ENCODE data around the gene UBE2G2. TPM values are rescaled to one million over a fixed set of nuclear protein-coding genes. Genes with fewer than 3 reads are reported as not detected.
A peak's percentile ranks its signal among the peaks of the same experiment; 100 is the strongest.

Gene UBE2G2
- 122 and 147 TPM in 2 replicates for total RNA-seq (2022)
- Bru-seq, nascent RNA = percentile 93 among the genes with signal in this experiment
- BruChase-seq, experiment 1, labeled RNA remaining after a 6-hour chase = percentile 97 among the genes with signal in this experiment
- BruChase-seq, experiment 2, labeled RNA remaining after a 2-hour chase = percentile 96 among the genes with signal in this experiment
- long read RNA-seq, full-length matches to known transcripts = 102 of 199 reads
- long read RNA-seq, partial matches to known transcripts = 4 of 199 reads
- long read RNA-seq, other reads (novel, unspliced or antisense) = 93 of 199 reads

- no peak for TF ChIP-seq CTCF (IDR thresholded peaks at IDR 0.05; ENCODE audit: unreplicated experiment)
- CTCF ChIA-PET = interaction anchor here (0.7 to 4.6 kb wide), 26 partner anchors 8 to 338 kb away, joined by 3 to 48 read pairs (median 6); partner anchors contain the start of genes KRTAP12-2 and SLX9
- intact Hi-C loops (cut with micrococcal nuclease) = loop anchor here (1.0 to 2.0 kb wide), 4 partner anchors 45 to 327 kb away; no protein-coding TSS in a partner anchor
- POLR2A ChIA-PET = interaction anchor here (0.6 to 5.4 kb wide), 25 partner anchors 8 to 1177 kb away, joined by 3 to 161 read pairs (median 4); partner anchors contain the start of genes PTTG1IP, SLX9 and SUMO3
- Mint-ChIP-seq H3K27me3 (ENCODE audit: insufficient read depth, unreplicated experiment) (no peaks in the 10 kb centered on the region), H3K27ac (ENCODE audit: low read depth, unreplicated experiment) (peak within 1 kb of the TSS; percentile 80), H3K36me3 (ENCODE audit: insufficient read depth, unreplicated experiment) (peaks cover 54% of the 10 kb centered on the region), H3K9me3 (ENCODE audit: unreplicated experiment) (no peaks in the 10 kb centered on the region), H3K4me1 (ENCODE audit: insufficient read depth, unreplicated experiment) (peaks cover 28% of the 10 kb centered on the region), H3K4me3 (ENCODE audit: unreplicated experiment) (peak within 1 kb of the TSS; percentile 89)
- BruUV-seq (replicated peaks) = TSS peak; percentile 54
- DNase-seq (ENCODE audit: unreplicated experiment) = peak; percentile 74
Measured at GRCh38 chr21:44801468-44802395, at the start of gene UBE2G2. UBE2G2 (minus strand) TSS chr21:44801820; CDS start chr21:44801748, 72 bp downstream.

- Mint-ChIP-seq H3K4me1 (ENCODE audit: insufficient read depth, unreplicated experiment) (no peaks in the 10 kb centered on the region), H3K36me3 (ENCODE audit: insufficient read depth, unreplicated experiment) (peaks cover 94% of the 10 kb centered on the region), H3K4me3 (ENCODE audit: unreplicated experiment) (no peak overlapping the region), H3K27ac (ENCODE audit: low read depth, unreplicated experiment) (no peak overlapping the region), H3K27me3 (ENCODE audit: insufficient read depth, unreplicated experiment) (no peaks in the 10 kb centered on the region), H3K9me3 (ENCODE audit: unreplicated experiment) (no peaks in the 10 kb centered on the region)
- CTCF ChIA-PET = interaction anchor here (1.3 kb wide), 1 partner anchor 51 kb away, joined by 5 read pairs; no protein-coding TSS in a partner anchor
- TF ChIP-seq CTCF (IDR thresholded peaks at IDR 0.05; ENCODE audit: unreplicated experiment) = no peak
- no peak for DNase-seq (ENCODE audit: unreplicated experiment)
- POLR2A ChIA-PET = interaction anchor here (0.8 to 1.2 kb wide), 4 partner anchors 26 to 49 kb away, joined by 3 read pairs; partner anchors contain the start of gene UBE2G2
- intact Hi-C loops (cut with micrococcal nuclease) = no loop called here
- BruUV-seq (replicated peaks) = no TSS peak
Measured at GRCh38 chr21:44850905-44851657, 49.5 kb upstream of the UBE2G2 start.

GRCh38 chr21:44850208-44850800 is 48.7 kb upstream of the UBE2G2 start:
- H3K36me3 Mint-ChIP-seq (ENCODE audit: insufficient read depth, unreplicated experiment) = peaks cover 90% of the 10 kb centered on the region
- no peaks in the 10 kb centered on the region for H3K9me3 Mint-ChIP-seq (ENCODE audit: unreplicated experiment)
- POLR2A ChIA-PET = interaction anchor here (1.0 to 1.2 kb wide), 4 partner anchors 25 to 49 kb away, joined by 3 to 4 read pairs (median 3); partner anchors contain the start of gene UBE2G2

More at GRCh38 chr21:44850208-44850800, 48.7 kb upstream of the UBE2G2 start:
- Mint-ChIP-seq H3K4me3 (ENCODE audit: unreplicated experiment) (no peak overlapping the region), H3K27ac (ENCODE audit: low read depth, unreplicated experiment) (no peak overlapping the region), H3K27me3 (ENCODE audit: insufficient read depth, unreplicated experiment) (no peaks in the 10 kb centered on the region), H3K4me1 (ENCODE audit: insufficient read depth, unreplicated experiment) (no peaks in the 10 kb centered on the region)
- TF ChIP-seq CTCF (IDR thresholded peaks at IDR 0.05; ENCODE audit: unreplicated experiment) = no peak
- DNase-seq (ENCODE audit: unreplicated experiment) = no peak
- intact Hi-C loops (cut with micrococcal nuclease) = no loop called here
- CTCF ChIA-PET = no interaction called here
- no TSS peak for BruUV-seq (replicated peaks)
